ENCODE data around the gene SIX2. TPM values are rescaled to one million over a fixed set of nuclear protein-coding genes. Genes with fewer than 3 reads are reported as not detected.

SIX2 gene
- not detected for total RNA-seq

GRCh38 chr2:45009303-45009927 is at the start of gene SIX2:
TSS of gene SIX2 (minus strand) at chr2:45009452. CDS start at chr2:45009110, 342 bp downstream.

Other genes with a start within 250 kb of the SIX2 start
- gene SIX3, start 67.8 kb downstream of the SIX2 start, total RNA-seq = not detected